Measurements from ENCODE around the gene BRIP1. TPM values are rescaled to one million over a fixed set of nuclear protein-coding genes. Genes with fewer than 3 reads are reported as not detected.
"Not testable (repeated sequence)": the region's sequence is repeated elsewhere in the genome, so short reads cannot be mapped to it uniquely, and the experiment has no call there.

BRIP1 gene
- total and polyA plus RNA-seq, 2 donors (not counting 3 experiments of a cell fraction or from before 2014, with no cell fraction given) = 1.8 to 12.1 TPM

DNA sequence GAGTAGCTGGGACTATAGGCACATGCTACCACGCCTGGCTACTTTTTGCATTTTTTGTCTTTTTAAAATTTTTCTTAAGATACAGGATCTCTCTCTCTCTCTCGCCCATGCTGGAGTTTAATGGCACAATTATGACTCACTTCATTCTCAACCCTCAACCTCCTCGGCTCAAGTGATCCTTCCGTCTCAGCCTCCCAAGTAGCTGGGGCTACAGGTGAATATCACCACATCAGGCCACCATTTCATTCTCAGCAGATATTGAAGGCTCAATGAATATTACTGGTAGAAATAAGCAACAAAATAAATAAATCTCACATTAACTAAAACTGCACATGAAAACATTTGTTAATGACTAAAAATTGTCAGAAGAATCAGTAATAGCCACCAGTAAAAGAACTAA, 41.7 kb downstream of the BRIP1 start:
- Histone ChIP-seq H3K9me3 (replicated peaks; ENCODE audit: control insufficient read depth, insufficient read depth, low read length) (no peaks in the 10 kb centered on the region), H4K20me1 (replicated peaks; ENCODE audit: control insufficient read depth, extremely low read depth, insufficient read depth, low read length) (no peaks in the 10 kb centered on the region), H2AFZ (ENCODE audit: low read depth, low read length) (no peak overlapping the region), H3K9me1 (replicated peaks; ENCODE audit: control insufficient read depth, extremely low read depth, insufficient read depth, low read length) (no peaks in the 10 kb centered on the region), H3K4me2 (ENCODE audit: insufficient read depth, low read length) (no peak overlapping the region), H3K27ac (ENCODE audit: insufficient read depth, low read depth, low read length) (no peak overlapping the region), H3K27me3 (ENCODE audit: control insufficient read depth in 2 of 2, insufficient read depth in 2 of 2, low read length in 2 of 2) (no peaks in the 10 kb centered on the region), H3K4me3 (replicated peaks in 1 of 3; ENCODE audit: insufficient read depth in 1 of 3, low read depth in 1 of 3, low read length in 3 of 3) (no peak overlapping the region), H3K9ac (replicated peaks; ENCODE audit: extremely low read depth, insufficient read depth, low read length) (no peak overlapping the region), H3K36me3 (ENCODE audit: control insufficient read depth in 2 of 2, extremely low read depth in 1 of 2, insufficient read depth in 2 of 2, low read length in 2 of 2) (no peaks in the 10 kb centered on the region), H3K79me2 (ENCODE audit: control insufficient read depth, insufficient read depth, low read length) (no peaks in the 10 kb centered on the region), H3K4me1 (ENCODE audit: control insufficient read depth, extremely low read depth, insufficient read depth, low read length) (no peaks in the 10 kb centered on the region)
- POLR2A ChIA-PET = no interaction called here
- CTCF ChIA-PET = interaction anchor here (2.0 kb wide), 1 partner anchor 15 kb away, joined by 7 read pairs; no protein-coding TSS in a partner anchor
- FAIRE-seq (no peak), DNase-seq (ENCODE audit: low read depth, low spot score) (no peak)
- no peak for TF ChIP-seq POLR2AphosphoS5 (IDR thresholded peaks at IDR 0.05; ENCODE audit: insufficient read depth, low read depth, low read length)
- TF ChIP-seq, protein P1, sequence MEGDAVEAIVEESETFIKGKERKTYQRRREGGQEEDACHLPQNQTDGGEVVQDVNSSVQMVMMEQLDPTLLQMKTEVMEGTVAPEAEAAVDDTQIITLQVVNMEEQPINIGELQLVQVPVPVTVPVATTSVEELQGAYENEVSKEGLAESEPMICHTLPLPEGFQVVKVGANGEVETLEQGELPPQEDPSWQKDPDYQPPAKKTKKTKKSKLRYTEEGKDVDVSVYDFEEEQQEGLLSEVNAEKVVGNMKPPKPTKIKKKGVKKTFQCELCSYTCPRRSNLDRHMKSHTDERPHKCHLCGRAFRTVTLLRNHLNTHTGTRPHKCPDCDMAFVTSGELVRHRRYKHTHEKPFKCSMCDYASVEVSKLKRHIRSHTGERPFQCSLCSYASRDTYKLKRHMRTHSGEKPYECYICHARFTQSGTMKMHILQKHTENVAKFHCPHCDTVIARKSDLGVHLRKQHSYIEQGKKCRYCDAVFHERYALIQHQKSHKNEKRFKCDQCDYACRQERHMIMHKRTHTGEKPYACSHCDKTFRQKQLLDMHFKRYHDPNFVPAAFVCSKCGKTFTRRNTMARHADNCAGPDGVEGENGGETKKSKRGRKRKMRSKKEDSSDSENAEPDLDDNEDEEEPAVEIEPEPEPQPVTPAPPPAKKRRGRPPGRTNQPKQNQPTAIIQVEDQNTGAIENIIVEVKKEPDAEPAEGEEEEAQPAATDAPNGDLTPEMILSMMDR (IDR thresholded peaks at IDR 0.05; ENCODE audit: extremely low read depth in 1 of 2, insufficient read depth in 1 of 2, low read depth in 1 of 2, low read length in 2 of 2) = no peak
- no peak for TF ChIP-seq GATA2 (IDR thresholded peaks at IDR 0.05; ENCODE audit: insufficient read depth, insufficient read length, low read depth, low read length)
- TF ChIP-seq EZH2 (IDR thresholded peaks at IDR 0.05; ENCODE audit: borderline replicate concordance, low read depth, low read length, severe bottlenecking) = no peak
- TF ChIP-seq MYC (IDR thresholded peaks at IDR 0.05; ENCODE audit: low read depth, low read length) = no peak
- TF ChIP-seq FOS (IDR thresholded peaks at IDR 0.05; ENCODE audit: borderline replicate concordance, insufficient read depth, low read length) = no peak
- TF ChIP-seq POLR2A (IDR thresholded peaks at IDR 0.05; ENCODE audit: low read depth, low read length) = no peak
- TF ChIP-seq JUN (IDR thresholded peaks at IDR 0.05; ENCODE audit: borderline replicate concordance, insufficient read depth, insufficient read length, low read depth) = no peak
- TF ChIP-seq, protein P2, sequence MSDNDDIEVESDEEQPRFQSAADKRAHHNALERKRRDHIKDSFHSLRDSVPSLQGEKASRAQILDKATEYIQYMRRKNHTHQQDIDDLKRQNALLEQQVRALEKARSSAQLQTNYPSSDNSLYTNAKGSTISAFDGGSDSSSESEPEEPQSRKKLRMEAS (IDR thresholded peaks at IDR 0.05; ENCODE audit: insufficient read depth, insufficient read length) = no peak
- dilution Hi-C loops (cut with MboI; ENCODE audit: extremely low pct_ligation_motif_present, low sequenced_read_pairs) (no loop called here), intact Hi-C loops (cut with micrococcal nuclease) (no loop called here)
- no TSS peak for BruUV-seq (replicated peaks)

DNA sequence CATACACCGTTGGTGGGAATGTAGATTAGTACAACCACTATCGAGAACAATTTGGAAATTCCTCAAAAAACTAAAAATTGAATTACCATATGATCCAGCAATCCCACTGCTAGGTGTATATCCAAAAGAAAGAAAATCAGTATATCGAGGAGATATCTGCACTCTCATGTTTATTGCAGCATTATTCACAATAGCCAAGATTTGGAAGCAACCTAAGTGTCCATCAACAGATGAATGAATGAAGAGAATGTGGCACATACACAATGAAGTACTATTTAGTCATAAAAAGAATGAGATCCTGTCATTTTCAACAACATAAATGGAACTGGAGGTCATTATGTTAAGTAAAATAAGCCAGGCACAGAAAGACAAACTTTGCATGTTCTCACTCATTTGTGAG, 44.1 kb downstream of the BRIP1 start:
- H3K27ac ChIP-seq (ENCODE audit: insufficient read depth, low read depth, low read length); H3K27me3 ChIP-seq (ENCODE audit: control insufficient read depth in 2 of 2, insufficient read depth in 2 of 2, low read length in 2 of 2); H3K79me2 ChIP-seq (ENCODE audit: control insufficient read depth, insufficient read depth, low read length); H3K9ac ChIP-seq (replicated peaks; ENCODE audit: extremely low read depth, insufficient read depth, low read length); DNase-seq (ENCODE audit: low read depth, low spot score); dilution Hi-C loops (cut with MboI; ENCODE audit: extremely low pct_ligation_motif_present, low sequenced_read_pairs); H3K4me1 ChIP-seq (ENCODE audit: control insufficient read depth, extremely low read depth, insufficient read depth, low read length); intact Hi-C loops (cut with micrococcal nuclease); H3K4me2 ChIP-seq (ENCODE audit: insufficient read depth, low read length); H4K20me1 ChIP-seq (replicated peaks; ENCODE audit: control insufficient read depth, extremely low read depth, insufficient read depth, low read length); H3K36me3 ChIP-seq (ENCODE audit: control insufficient read depth in 2 of 2, extremely low read depth in 1 of 2, insufficient read depth in 2 of 2, low read length in 2 of 2); POLR2A ChIA-PET; H3K9me1 ChIP-seq (replicated peaks; ENCODE audit: control insufficient read depth, extremely low read depth, insufficient read depth, low read length); H3K4me3 ChIP-seq (replicated peaks in 1 of 3; ENCODE audit: insufficient read depth in 1 of 3, low read depth in 1 of 3, low read length in 3 of 3); H2AFZ ChIP-seq (ENCODE audit: low read depth, low read length); CTCF ChIA-PET; H3K9me3 ChIP-seq (replicated peaks; ENCODE audit: control insufficient read depth, insufficient read depth, low read length); BruUV-seq (replicated peaks); FAIRE-seq: not testable (repeated sequence)
